Embryonic facial prominence (tissue), 1 donor: ENCODE measurements around the gene OCEL1.
"Not testable (repeated sequence)": the region's sequence is repeated elsewhere in the genome, so short reads cannot be mapped to it uniquely, and the experiment has no call there.

Source experiments
- DNase-seq: peaks from one replicate; pipeline ENCODE4 v3.0.0-alpha.2; 2016; ENCODE audit errors: extremely low spot score

The OCEL1 gene

GRCh38 chr19:17260842-17261325, 34.9 kb downstream of the OCEL1 start:
- DNase-seq = no peak

- no peak for DNase-seq
These were observed 36.5 kb downstream of the OCEL1 start for GRCh38 chr19:17262557-17262956.

- DNase-seq = no peak
These were observed 38.0 kb downstream of the OCEL1 start for GRCh38 chr19:17263712-17264640.

- no peak for DNase-seq
These were observed 38.6 kb downstream of the OCEL1 start, which contains the start of gene USHBP1 for GRCh38 chr19:17264641-17264979. TSS of gene USHBP1 (minus strand) at chr19:17264745. CDS start at chr19:17264299, 446 bp downstream.

- DNase-seq = no peak
These were observed 40.0 kb downstream of the OCEL1 start for GRCh38 chr19:17266026-17266425.

- DNase-seq = no peak
These were observed 40.6 kb downstream of the OCEL1 start for GRCh38 chr19:17266589-17266974.

- DNase-seq = peak; percentile 96
These were observed 41.2 kb downstream of the OCEL1 start, which contains the start of gene BABAM1 for GRCh38 chr19:17266975-17267788. TSS of gene BABAM1 (plus strand) at chr19:17267443. CDS start at chr19:17268807, 1,364 bp downstream.

GRCh38 chr19:17268754-17269153, 42.7 kb downstream of the OCEL1 start:
- no peak for DNase-seq

- not testable (repeated sequence) for DNase-seq
These were observed 48.9 kb downstream of the OCEL1 start for GRCh38 chr19:17274892-17275291.

- no peak for DNase-seq
These were observed 49.6 kb downstream of the OCEL1 start for GRCh38 chr19:17275441-17276175.
